HEK293 (cell line): ENCODE measurements around the gene EYA2.

Experiments used
- CTCF ChIA-PET: fragments of 350-600 bp; formaldehyde crosslinking; extraction: SDS; loops from one replicate; lab custom pipeline; 2021; ENCODE audit warnings: antibody characterized with exemption; lab: Yijun Ruan, JAX
- POLR2A ChIA-PET: fragments of 300-600 bp; formaldehyde crosslinking; extraction: SDS; loops from one replicate; lab custom pipeline; 2020; ENCODE audit warnings: antibody characterized with exemption, inconsistent platforms; lab: Yijun Ruan, JAX
- H3K27ac ChIP-seq: fragments of 200-500 bp; sonication (Bioruptor generic); 2 replicates; pipeline ENCODE4 v1.5.1; 2014; ENCODE audit warnings: low read depth, low read length, control low read depth, inconsistent platforms; ENCODE audit errors: extremely low read depth
- H3K36me3 ChIP-seq, 2 experiments: fragments of 200-500 bp in 1 of 2; sonication (Bioruptor generic) in 1 of 2; 1 replicate in 1 of 2; 2 replicates in 1 of 2; pipeline ENCODE4 v1.5.1; 2014 to 2017; ENCODE audit warnings: inconsistent platforms in 2 of 2, low read length in 2 of 2; ENCODE audit not compliant: control insufficient read depth in 2 of 2, insufficient read depth in 1 of 2
- H3K4me1 ChIP-seq: fragments of 200-500 bp; sonication (Bioruptor generic); 2 replicates; pipeline ENCODE4 v1.5.1; 2014; ENCODE audit warnings: mild to moderate bottlenecking, low read length, inconsistent platforms; ENCODE audit not compliant: control insufficient read depth, insufficient read depth
- H3K4me3 ChIP-seq: 2 replicates; pipeline ENCODE4 v1.5.1; 2011; ENCODE audit warnings: low read depth, mild to moderate bottlenecking, control low read depth, low read length, moderate library complexity
- H3K9me3 ChIP-seq: fragments of 200-500 bp; sonication (Bioruptor generic); 2 replicates; pipeline ENCODE4 v1.5.1; 2014; ENCODE audit warnings: low read depth, low read length, inconsistent platforms; ENCODE audit not compliant: control insufficient read depth, insufficient read depth
- BCL11B ChIP-seq: fragments of 450-650 bp; formaldehyde crosslinking; IDR thresholded peaks from 2 replicates; pipeline ENCODE4 v1.5.1; 2016; ENCODE audit warnings: low read depth, missing biosample characterization, missing genetic modification characterization
- CTCF ChIP-seq: fragments of 450-650 bp; formaldehyde crosslinking; IDR thresholded peaks from 2 replicates; pipeline ENCODE4 v1.5.1; 2016; ENCODE audit warnings: missing biosample characterization, missing genetic modification characterization
- FEZF1 ChIP-seq: fragments of 450-650 bp; formaldehyde crosslinking; IDR thresholded peaks from 2 replicates; pipeline ENCODE4 v1.5.1; 2016; ENCODE audit warnings: missing biosample characterization, missing genetic modification characterization
- GLI2 ChIP-seq: fragments of 450-650 bp; formaldehyde crosslinking; IDR thresholded peaks from 2 replicates; pipeline ENCODE4; 2017; ENCODE audit warnings: missing biosample characterization, missing genetic modification characterization, low read depth, borderline replicate concordance
- SALL2 ChIP-seq: fragments of 450-650 bp; formaldehyde crosslinking; IDR thresholded peaks from 2 replicates; pipeline ENCODE4 v1.5.0; 2017; ENCODE audit warnings: missing biosample characterization, mild to moderate bottlenecking, missing genetic modification characterization, borderline replicate concordance
- ZBTB17 ChIP-seq: fragments of 450-650 bp; formaldehyde crosslinking; IDR thresholded peaks from 2 replicates; pipeline ENCODE4 v1.5.1; 2016; ENCODE audit warnings: missing biosample characterization, missing genetic modification characterization
- ZFP41 ChIP-seq: fragments of 450-650 bp; formaldehyde crosslinking; IDR thresholded peaks from 2 replicates; pipeline ENCODE4 v1.5.1; 2016; ENCODE audit warnings: missing biosample characterization, missing genetic modification characterization, borderline replicate concordance
- ZNF112 ChIP-seq: fragments of 450-650 bp; formaldehyde crosslinking; IDR thresholded peaks from 2 replicates; pipeline ENCODE4 v1.5.0; 2017; ENCODE audit warnings: missing biosample characterization, missing genetic modification characterization
- ZNF23 ChIP-seq: fragments of 450-650 bp; formaldehyde crosslinking; IDR thresholded peaks from 2 replicates; pipeline ENCODE4 v1.5.1; 2016; ENCODE audit warnings: missing biosample characterization, missing genetic modification characterization, borderline replicate concordance
- ZNF280C ChIP-seq: fragments of 450-650 bp; formaldehyde crosslinking; IDR thresholded peaks from 2 replicates; pipeline ENCODE4 v1.5.1; 2016; ENCODE audit warnings: missing biosample characterization, missing genetic modification characterization
- ZNF350 ChIP-seq: fragments of 450-650 bp; formaldehyde crosslinking; IDR thresholded peaks from 2 replicates; pipeline ENCODE4 v1.5.0; 2017; ENCODE audit warnings: missing biosample characterization, mild to moderate bottlenecking, missing genetic modification characterization
- ZNF354C ChIP-seq: fragments of 450-650 bp; formaldehyde crosslinking; IDR thresholded peaks from 2 replicates; pipeline ENCODE4 v1.5.1; 2016; ENCODE audit warnings: missing biosample characterization, missing genetic modification characterization, low read depth, borderline replicate concordance
- ZNF549 ChIP-seq: fragments of 450-650 bp; IDR thresholded peaks from 2 replicates; pipeline ENCODE4 v1.5.1; 2018; ENCODE audit warnings: missing biosample characterization, missing genetic modification characterization, mild to moderate bottlenecking, inconsistent platforms, moderate library complexity
- ZNF558 ChIP-seq: fragments of 450-650 bp; formaldehyde crosslinking; IDR thresholded peaks from 2 replicates; pipeline ENCODE4 v1.5.1; 2016; ENCODE audit warnings: missing biosample characterization, missing genetic modification characterization
- ZNF571 ChIP-seq: fragments of 450-650 bp; formaldehyde crosslinking; IDR thresholded peaks from 2 replicates; pipeline ENCODE4 v1.5.0; 2017; ENCODE audit warnings: missing biosample characterization, missing genetic modification characterization
- ZNF624 ChIP-seq: fragments of 450-650 bp; formaldehyde crosslinking; IDR thresholded peaks from 2 replicates; pipeline ENCODE4 v1.5.1; 2017; ENCODE audit warnings: missing biosample characterization, missing genetic modification characterization
- ZNF707 ChIP-seq: fragments of 450-650 bp; formaldehyde crosslinking; IDR thresholded peaks from 2 replicates; pipeline ENCODE4 v1.5.1; 2016; ENCODE audit warnings: missing biosample characterization, missing genetic modification characterization
- TF ChIP-seq, protein P1 (sequence below): fragments of 450-650 bp; formaldehyde crosslinking; IDR thresholded peaks from 2 replicates; pipeline ENCODE4 v1.5.1; 2016; ENCODE audit warnings: missing biosample characterization, missing genetic modification characterization

EYA2 gene

DNA sequence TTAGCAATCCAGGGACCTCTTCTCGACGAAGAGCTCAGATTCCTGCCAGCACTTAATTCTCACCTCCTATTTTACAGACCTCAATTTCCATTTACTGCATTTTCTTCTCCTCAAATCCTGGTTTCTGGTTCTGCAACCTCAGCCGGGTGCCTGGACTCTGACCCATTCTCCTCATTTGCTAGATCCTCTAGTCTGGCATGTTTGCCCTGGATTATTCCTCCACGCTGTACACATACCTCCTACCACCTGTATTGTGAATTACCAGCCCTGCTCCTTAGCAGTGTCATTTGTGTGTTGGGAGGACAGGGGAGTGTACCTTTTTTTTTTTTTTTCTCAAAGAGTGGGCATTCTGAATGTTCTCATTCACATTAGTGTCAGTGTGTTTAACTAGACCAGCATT is 257.4 kb downstream of the EYA2 start:
- ChIA-PET CTCF (no interaction called here), POLR2A (no interaction called here)

GRCh38 chr20:47154089-47154488 is 259.4 kb downstream of the EYA2 start:
- Histone ChIP-seq H3K4me3 (no peak overlapping the region), H3K9me3 (no peaks in the 10 kb centered on the region), H3K27ac (no peak overlapping the region), H3K4me1 (no peaks in the 10 kb centered on the region), H3K36me3 (no peaks in the 10 kb centered on the region)
- ChIA-PET POLR2A (no interaction called here), CTCF (interaction anchor here (0.6 to 0.7 kb wide), 3 partner anchors 25 to 384 kb away, joined by 3 to 8 read pairs (median 7); no protein-coding TSS in a partner anchor)
- no peak for TF ChIP-seq GLI2 (tag by site-specific recombination)
- TF ChIP-seq, all 188 proteins: peak for 0

More for the DNA sequence above, 257.4 kb downstream of the EYA2 start:
- TF ChIP-seq ZNF549 (tag by site-specific recombination) (no peak), ZNF112 (tag by site-specific recombination) (no peak), ZNF571 (tag by site-specific recombination) (no peak), ZNF23 (tag by site-specific recombination) (no peak), ZNF354C (no peak), BCL11B (tag by site-specific recombination) (no peak), ZNF558 (tag by site-specific recombination) (no peak), FEZF1 (tag by site-specific recombination) (no peak), ZNF280C (tag by site-specific recombination) (no peak), ZFP41 (tag by site-specific recombination) (no peak), ZNF707 (tag by site-specific recombination) (no peak), SALL2 (tag by site-specific recombination) (no peak), ZBTB17 (no peak), ZNF350 (tag by site-specific recombination) (no peak), CTCF (tag by site-specific recombination) (no peak), ZNF624 (tag by site-specific recombination) (no peak)
- TF ChIP-seq, protein P1, sequence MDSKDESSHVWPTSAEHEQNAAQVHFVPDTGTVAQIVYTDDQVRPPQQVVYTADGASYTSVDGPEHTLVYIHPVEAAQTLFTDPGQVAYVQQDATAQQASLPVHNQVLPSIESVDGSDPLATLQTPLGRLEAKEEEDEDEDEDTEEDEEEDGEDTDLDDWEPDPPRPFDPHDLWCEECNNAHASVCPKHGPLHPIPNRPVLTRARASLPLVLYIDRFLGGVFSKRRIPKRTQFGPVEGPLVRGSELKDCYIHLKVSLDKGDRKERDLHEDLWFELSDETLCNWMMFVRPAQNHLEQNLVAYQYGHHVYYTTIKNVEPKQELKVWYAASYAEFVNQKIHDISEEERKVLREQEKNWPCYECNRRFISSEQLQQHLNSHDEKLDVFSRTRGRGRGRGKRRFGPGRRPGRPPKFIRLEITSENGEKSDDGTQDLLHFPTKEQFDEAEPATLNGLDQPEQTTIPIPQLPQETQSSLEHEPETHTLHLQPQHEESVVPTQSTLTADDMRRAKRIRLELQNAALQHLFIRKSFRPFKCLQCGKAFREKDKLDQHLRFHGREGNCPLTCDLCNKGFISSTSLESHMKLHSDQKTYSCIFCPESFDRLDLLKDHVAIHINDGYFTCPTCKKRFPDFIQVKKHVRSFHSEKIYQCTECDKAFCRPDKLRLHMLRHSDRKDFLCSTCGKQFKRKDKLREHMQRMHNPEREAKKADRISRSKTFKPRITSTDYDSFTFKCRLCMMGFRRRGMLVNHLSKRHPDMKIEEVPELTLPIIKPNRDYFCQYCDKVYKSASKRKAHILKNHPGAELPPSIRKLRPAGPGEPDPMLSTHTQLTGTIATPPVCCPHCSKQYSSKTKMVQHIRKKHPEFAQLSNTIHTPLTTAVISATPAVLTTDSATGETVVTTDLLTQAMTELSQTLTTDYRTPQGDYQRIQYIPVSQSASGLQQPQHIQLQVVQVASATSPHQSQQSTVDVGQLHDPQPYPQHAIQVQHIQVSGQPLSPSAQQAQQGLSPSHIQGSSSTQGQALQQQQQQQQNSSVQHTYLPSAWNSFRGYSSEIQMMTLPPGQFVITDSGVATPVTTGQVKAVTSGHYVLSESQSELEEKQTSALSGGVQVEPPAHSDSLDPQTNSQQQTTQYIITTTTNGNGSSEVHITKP (tag by site-specific recombination): no peak
- no peaks in the 10 kb centered on the region for H3K36me3 ChIP-seq
- H3K4me3 ChIP-seq: no peak overlapping the region
- no peaks in the 10 kb centered on the region for H3K9me3 ChIP-seq
- no peaks in the 10 kb centered on the region for H3K4me1 ChIP-seq
- no peak overlapping the region for H3K27ac ChIP-seq
